NCI-H2171 (cell line): ENCODE data around the gene NUP85.
"Not testable (repeated sequence)": the region's sequence is repeated elsewhere in the genome, so short reads cannot be mapped to it uniquely, and the experiment has no call there.

Source experiments
- DNase-seq: peaks from one replicate; lab custom pipeline; 2025; lab: John Stamatoyannopoulos, UW

NUP85 gene

DNA sequence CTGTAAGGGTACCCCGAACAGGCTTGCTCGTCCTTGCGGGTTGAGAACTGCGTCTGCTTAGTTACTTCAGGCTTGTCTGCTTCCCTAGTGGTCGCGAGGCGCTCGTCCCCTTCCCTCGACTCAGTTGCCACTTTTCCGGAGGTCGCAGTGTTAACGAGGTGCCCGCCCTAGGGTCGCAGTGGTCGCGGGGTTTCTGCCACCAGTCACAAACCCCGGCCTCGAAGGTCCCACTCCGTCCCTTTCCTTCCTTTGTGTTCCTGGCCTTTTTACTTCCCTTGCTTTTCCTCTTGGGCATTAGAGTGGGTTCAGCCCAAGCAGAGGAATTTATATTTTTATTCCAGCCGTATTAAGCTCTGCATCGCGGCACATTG lies 299 bp downstream of the NUP85 start:
- DNase-seq, result no peak

DNA sequence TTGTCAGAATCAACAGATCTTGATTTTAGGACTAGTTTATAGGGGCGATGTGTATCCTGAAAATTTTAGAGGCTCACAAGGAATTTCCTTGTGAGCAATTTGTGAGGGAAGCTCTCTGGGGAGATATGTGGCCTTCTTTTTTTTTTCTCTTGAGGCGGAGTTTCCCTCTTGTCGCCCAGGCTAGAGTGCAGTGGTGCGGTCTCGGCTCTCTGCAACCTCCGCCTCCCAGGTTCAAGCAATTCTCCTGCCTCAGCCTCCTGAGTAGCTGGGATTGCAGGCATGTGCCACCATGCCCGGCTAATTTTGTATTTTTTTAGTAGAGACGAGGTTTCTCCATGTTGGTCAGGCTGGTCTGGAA lies 1.6 kb downstream of the NUP85 start:
- DNase-seq, result not testable (repeated sequence)

DNA sequence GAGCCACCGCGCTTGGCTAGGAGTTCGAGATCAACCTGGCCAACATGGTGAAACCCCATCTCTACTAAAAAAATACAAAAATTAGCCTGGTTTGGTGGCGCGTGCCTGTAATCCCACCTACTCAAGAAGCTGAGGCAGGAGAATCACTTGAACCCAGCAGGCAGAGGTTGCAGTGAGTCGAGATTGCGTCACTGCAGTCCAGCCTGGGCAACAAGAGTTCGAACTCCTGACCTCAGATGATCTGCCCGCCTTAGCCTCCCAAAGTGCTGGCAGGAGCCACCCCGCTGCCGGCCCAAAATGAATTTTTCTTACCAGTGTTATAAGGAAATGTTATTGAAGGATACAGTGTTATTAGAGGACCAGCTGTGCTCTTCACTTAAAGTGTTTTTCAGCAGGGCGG lies 2.3 kb downstream of the NUP85 start:
- no peak for DNase-seq

DNA sequence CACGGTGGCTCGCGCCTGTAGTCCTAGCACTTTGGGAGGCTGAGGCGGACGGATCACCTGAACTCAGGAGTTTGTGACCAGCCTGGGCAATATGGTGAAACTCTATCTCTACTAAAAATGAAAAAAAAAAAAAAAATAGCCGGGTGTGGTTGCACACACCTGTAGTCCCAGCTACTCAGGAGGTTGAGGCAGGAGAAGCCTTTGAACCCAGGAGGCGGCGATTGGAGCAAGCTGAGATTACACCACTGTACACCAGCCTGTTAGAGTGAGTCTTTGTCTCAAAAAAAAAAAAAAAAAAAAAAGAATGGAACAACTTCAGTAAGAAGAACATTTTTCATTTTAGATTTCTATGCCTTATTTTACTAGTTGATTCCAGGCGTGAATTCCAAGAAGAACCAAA lies 2.7 kb downstream of the NUP85 start:
- no peak for DNase-seq

DNA sequence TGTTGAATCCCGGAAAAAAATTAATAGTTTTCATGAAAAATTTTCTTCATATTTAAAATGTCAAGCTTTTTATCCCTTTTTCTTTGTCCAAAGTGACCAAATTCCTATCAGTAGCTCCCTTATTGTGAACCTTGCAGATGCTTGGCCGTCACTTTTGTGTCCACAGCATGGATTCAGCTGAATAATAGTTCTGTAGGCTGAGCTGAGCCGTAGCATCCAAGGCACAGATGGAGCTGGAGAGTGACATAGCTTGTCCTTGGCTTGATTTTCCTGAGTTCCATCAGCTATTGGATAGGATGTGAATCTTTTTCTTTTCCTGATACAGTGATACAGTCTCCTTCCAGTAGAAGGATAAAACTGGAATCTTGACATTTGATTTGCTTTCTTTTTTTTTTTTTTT lies 3.6 kb downstream of the NUP85 start:
- no peak for DNase-seq

DNA sequence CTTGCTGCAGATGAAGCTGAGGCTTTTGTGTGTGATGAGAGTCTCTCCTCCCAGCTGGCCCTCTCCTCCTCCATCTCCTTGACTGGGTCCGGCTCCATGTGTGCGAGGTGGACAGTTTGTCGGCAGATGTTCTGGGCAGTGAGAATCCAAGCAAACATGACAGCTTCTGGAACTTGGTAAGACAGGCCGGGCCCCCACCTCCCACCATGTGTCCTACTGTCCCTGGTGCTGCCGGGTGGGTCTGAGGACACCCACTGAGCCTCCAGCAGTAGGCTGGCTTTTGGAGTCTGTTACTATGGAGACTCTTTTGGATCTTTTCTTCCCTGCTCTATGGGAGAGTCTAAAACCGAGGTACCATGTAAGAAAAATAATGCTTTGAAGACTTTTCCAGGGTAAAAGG lies 12.7 kb downstream of the NUP85 start:
- no peak for DNase-seq

DNA sequence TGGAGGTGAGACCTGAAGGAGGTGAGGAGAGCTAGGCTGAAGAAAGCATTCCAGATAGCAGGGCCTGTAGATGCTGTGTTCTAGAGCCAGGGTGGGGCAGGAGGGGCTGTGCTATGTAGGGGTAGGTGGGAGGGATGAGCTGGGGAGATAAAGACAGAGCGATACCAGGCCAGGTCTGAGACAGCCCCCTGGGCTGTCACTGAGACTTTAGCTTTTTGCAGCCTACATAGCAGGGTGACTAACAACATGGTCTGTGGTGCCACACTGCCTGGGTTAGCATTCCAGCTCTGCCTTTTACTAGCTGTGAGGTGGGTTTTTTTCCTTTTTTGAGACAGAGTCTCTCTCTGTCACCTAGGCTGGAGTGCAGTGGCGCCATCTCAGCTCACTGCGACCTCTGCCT lies 14.3 kb downstream of the NUP85 start:
- DNase-seq, result no peak

DNA sequence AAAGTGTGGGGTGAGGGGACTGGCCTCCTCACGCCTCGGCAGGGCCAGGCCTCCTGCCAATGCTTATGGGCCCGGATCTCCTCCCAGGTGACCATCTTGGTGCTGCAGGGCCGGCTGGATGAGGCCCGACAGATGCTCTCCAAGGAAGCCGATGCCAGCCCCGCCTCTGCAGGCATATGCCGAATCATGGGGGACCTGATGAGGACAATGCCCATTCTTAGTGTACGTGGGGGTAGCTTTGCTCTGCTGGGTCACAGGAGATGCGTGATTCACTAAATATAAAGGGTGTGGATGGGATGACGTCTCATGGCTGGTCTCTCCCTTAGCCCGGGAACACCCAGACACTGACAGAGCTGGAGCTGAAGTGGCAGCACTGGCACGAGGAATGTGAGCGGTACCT lies 19.5 kb downstream of the NUP85 start:
- DNase-seq, result no peak

DNA sequence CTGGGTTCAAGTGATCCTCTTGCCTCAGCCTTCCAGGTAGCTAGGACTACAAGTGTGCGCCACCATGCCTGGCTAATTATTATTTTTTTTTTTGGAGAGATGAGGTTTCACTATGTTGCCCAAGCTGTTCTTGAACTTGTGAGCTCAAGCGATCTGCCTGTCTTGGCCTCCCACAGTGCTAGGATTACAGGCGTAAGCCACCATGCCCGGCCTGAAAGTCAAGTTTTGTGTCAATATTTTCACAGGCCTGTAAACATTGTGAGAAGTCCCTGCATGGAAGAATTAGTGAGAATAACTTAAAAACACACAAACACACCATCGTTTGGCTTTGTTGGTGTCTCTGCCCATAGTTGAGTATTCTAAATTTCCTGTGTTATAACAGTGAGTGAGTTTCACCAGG lies 22.2 kb downstream of the NUP85 start:
- no peak for DNase-seq

DNA sequence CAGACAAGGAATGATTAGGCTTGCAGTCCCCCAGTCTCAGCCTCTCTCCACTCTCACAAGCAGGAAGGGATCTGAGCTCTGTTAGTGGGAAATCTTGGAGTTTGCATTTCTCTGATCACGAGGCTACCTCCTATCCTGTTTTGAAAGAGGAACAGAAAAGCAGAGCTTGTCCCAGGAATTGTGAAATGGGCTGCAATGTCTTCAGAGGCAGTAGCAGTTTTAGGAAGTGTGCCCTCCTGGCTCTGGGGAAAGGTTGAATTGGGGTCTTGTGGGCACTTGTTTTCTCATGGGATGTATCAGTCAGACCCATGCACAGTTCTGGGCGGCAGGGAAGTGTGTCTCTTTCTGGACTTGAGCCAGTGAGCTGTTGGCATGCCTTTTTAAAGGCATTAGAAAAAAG lies 22.8 kb downstream of the NUP85 start:
- no peak for DNase-seq

DNA sequence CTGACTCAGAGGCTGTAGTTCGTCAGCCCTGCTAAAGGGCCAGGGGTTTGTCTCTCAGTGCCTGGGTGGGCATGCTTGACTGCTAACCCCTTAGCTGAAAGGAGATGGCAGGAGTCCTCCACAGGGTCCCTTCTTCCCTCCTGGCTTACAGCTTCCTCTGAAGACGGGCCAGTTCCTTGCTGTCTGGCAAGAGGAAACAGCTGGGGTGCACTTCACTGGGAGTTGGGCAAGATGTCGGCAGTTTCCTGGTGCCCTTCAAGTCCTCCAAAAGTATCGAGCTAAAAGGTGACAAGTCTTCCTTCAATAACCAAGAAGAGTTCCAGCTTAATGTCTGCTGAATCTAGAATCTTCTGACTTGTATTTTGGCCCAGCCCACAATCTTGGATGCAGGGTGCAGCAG lies 23.4 kb downstream of the NUP85 start:
- DNase-seq, result no peak

DNA sequence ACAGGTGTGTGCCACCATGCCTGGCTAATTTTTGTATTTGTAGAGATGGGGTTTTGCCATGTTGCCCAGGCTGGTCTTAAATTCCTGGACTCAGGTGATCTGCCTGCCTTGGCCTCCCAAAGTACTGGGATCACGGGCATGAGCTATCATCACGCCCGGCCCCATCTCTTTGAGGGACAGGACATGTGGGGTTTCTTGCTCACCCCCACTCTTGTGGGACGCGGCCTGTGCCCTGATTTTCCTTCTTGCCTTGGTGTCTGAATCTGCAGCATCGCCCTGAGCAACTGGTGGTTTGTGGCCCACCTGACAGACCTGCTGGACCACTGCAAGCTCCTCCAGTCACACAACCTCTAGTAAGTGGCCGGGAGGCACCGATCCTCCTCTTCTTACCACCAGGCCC lies 25.6 kb downstream of the NUP85 start:
- DNase-seq, result no peak

DNA sequence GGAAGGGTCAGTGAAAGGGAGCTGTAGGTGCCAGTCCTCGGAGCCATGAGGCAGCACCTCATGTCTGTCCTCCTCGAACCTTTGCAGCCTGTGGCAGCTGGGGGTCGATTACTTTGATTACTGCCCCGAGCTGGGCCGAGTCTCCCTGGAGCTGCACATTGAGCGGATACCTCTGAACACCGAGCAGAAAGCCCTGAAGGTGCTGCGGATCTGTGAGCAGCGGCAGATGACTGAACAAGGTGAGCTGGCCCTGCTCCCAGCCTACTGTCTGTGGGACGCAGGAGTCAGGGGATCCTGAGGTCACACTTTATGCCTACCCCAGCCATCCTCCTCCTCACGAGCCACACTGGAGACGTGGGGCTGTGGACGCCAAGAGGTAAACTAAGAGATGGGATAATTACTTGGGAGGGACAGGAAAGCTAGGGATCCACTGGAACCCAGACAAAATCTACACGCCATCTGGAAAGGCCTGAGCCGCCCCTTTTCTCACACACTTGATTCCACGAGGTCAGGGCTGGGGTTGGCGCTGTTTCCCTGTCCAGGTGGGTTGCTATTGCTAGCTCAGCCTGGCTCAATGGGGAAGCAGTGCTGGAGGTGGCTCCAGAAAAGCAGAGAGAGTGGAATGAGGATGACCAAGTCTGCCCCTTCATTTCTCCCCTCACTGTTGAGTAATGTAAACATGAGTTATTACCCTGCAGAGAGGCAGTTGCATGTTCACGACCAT lies 26.4 kb downstream of the NUP85 start:
- DNase-seq, result no peak

DNA sequence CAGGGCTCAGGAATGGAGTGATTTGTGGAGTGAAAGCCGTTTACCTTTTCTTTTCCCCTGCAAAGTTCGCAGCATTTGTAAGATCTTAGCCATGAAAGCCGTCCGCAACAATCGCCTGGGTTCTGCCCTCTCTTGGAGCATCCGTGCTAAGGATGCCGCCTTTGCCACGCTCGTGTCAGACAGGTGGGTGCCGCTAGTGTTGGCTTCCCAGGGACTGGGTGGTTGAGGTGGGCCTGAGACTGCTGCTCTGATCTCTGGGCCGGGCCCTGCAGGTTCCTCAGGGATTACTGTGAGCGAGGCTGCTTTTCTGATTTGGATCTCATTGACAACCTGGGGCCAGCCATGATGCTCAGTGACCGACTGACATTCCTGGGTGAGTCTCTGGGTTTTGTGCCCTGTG lies 27.3 kb downstream of the NUP85 start:
- no peak for DNase-seq

DNA sequence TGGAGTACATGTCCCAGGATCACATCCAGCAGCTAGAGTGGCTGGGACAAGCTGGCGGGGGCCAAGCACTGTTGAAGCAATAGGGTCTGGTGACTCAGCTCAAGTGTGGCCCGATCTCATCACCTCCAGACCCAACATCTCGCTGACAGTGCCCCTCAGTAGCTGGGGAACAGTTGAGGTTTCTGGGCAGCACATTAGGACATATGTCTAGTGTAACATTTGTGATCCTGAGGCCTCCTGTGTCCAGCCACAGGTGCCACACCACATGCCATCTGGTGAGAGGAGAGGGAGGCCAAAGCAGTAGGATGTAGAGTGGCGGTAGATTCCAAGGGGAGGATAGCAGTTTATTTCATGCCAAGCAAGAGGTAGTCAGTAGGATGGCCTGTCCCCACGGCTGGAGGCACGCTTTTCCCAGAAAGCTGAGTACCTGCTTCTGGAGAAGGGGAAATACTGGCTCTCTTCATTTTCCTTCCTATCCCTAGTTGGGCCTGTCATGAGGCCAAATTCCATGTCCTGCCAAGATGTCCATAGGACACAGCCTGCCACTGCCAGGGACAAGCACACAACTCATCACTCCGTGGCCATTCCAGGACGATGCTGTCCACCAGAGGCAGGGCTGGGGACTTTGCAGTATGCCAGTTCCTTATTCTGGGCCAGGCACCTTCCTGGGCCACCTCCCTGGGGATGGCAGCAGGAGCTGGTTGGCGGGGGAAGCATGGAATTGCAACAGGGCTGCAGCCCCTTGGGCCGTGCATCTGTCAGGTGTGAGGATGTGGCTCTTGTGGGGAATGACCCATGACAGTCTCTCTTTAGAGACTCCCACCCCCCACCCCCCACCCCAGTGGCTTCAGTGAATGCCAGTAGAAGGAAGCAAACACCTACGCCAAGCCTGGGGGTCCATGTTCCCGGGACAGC lies 31.9 kb downstream of the NUP85 start:
- no peak for DNase-seq

DNA sequence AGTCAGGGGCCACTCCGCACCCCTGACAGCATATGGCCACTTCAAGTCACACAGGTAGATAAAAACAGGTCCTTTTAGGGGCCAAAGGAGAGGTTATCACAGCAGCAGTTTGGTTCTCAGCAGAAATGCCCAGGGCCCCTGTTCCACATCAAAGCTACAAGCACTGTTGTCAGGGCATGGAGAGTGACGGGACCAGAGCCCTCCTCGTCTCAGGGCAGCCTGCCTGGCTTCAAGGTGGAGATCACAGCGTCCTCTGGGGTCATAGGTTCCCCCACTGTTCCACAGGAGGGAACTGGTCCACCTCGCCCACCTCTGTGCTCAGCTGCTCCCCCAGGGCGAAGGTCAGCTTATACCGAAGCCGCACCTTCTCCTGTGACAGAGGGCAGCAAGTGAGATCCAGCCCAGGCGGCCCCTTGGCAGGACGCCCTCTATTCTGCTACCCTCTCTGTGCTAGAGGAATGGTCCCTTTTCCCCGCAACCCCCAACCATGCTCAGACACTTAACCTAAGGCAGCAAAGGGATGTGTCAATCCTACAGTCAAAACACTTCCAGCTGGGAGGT lies 32.6 kb downstream of the NUP85 start:
- no peak for DNase-seq

DNA sequence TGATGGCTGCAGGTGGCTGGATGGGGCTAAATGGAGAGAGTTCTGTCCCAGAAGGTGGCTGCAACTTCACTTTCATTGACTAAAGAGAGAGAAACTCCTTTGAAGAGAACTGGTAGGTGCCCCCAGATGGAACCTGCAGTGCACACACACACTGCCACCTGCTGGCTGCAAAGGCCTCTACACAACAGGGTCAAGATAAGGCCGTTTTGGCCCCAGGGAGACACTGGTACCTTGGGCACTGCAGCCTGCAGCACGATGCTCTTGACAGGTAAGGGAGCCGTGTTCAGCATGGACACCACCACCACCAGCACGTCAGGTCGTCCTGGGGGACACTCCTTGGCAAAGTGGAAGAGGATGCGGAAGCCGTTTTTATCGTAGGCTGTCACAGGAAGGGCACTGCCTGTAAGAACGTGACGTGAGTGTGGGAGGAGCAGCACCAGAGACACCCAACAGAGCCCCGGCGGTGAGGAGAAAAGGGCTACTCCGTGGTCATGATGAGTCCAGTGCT lies 33.3 kb downstream of the NUP85 start:
- no peak for DNase-seq

DNA sequence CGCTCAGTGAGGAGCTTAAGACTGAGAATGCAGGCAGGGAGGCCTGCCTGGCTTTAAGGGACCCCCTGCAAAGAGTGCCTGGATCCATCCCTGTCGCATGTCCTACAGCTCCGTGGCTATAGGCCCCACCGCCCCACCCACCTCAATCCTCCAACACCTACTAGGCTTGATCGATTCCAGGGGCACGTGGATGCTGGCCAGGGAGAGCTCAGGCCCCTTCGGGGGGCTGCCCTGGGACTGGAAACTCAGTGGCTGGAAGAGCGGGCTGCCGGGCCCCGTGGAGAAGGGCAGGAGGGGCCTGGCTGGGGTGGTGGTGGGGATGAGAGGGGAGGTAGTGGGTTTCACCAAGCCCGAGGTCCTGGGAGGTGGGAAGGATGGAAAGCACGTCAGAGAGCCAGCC lies 33.7 kb downstream of the NUP85 start:
- no peak for DNase-seq

DNA sequence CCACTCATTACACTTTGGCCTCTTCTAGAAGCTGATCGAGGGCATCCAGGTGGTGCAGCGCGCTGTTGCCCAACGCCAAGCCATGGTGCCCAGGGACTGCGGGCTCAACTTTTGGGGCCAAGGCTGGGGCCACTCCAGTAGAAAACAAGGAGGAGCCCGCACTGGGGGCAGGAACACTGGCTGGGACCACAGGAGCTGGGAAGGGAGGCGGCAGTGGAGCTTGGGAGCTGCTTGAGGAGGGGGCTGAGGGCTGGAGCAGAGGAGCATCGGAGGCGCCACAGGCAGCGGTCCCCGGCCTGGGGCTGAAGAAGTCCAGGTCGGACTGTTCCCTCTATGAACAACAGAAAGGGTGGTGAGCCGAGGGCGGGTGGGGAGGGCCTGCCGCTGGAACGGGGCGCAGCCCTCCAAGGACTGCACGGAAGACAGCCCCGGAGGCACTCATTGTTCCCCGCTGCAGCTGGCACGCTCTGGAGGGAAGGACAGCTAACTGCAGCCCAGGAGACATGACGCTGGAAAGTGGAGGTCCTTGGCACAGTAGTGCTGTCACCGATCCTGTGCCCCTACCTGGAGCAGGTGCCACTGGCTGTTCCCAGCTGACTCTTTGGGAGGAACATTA lies 34.4 kb downstream of the NUP85 start:
- DNase-seq, result no peak

DNA sequence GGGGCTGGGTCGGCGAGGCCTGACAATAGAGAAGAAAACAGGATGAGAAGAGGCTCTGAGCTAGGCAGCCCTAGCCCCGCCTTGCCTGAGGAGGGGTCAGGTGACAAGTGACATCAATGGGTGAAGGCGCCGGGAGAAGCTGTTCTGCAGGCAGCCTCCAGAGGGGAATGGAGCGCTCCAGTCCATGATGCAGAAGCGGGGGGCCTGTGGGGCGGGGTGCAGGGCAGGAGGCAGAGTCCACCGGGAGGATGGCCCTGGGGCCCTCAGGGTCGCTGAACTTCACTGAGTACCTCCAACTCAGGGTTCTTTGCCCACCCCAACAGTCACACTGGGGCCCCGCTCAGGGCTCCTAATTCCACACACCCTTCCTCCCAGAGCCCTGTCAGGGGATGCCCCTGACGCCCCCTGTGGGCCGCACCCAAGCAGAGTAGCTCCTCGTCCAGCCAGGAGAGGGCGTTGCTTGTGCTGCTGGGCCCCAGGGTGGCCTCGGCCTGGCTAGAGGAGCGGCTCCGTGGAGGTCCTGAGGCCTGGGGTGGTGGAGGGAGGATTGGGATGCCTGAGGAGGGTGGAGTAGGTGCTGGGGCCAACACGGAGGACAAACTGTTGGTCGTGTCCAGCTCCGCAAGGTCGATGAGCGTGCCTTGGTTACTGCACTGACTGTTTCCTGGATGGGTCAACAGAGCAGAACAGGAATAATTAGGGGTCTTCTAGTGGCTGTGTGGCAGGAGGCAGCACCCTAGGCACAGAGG lies 35.1 kb downstream of the NUP85 start:
- no peak for DNase-seq

DNA sequence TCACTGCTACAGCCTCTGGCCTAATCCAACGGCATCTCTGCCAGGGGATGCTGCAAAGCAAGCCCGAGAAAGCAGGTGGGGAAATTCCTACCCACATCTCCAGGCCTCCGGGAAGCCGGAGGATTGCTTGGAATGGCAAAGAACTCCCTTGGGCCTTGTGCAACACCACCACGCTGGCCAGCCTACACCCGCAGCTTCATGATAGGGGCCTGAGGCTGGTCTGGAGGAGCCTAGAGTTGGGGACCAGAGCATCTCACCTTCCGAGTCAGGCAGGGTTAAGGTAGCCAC lies 35.6 kb downstream of the NUP85 start:
- no peak for DNase-seq

DNA sequence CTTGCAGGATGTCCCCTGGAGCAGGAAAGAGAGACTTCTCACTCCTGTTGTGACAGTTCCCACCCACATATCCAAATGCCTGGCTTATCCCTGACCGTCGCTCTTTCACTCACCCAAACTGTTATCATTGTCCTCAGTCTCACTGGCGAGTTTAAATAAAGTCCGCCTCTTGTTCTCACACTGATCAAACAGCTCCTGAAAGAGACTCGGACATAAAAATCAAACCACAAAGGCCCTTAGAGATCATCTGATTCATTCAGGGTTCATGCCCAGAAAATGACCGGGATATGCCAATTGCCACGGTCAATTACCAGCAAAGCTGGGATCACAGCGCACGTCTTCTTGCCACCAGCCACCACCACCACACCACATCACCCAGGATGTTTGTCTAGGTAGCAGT lies 36.0 kb downstream of the NUP85 start:
- no peak for DNase-seq
